H9 (cell line): ENCODE results near the gene CMTM4. TPM values are rescaled to one million over a fixed set of nuclear protein-coding genes. Genes with fewer than 3 reads are reported as not detected.

Source experiments
- DNase-seq: peaks from one replicate; pipeline ENCODE4 v3.0.0-alpha.2; 2017
- H2AFZ ChIP-seq: one replicate; pipeline ENCODE4 v1.6.1; 2013; ENCODE audit warnings: mild to moderate bottlenecking, low read length, control low read depth, moderate library complexity
- H2AK5ac ChIP-seq: 2 replicates; pipeline ENCODE4 v1.6.1; 2013; ENCODE audit warnings: low read length, control low read depth, mixed read lengths; ENCODE audit not compliant: insufficient read length
- H2BK120ac ChIP-seq: one replicate; pipeline ENCODE4 v1.6.1; 2013; ENCODE audit warnings: low read depth, mild to moderate bottlenecking, low read length, control low read depth, inconsistent platforms; ENCODE audit not compliant: poor library complexity, severe bottlenecking
- H2BK12ac ChIP-seq: 2 replicates; pipeline ENCODE4 v1.6.1; 2013; ENCODE audit warnings: low read length, control low read depth, mixed read lengths, low read depth; ENCODE audit not compliant: insufficient read length
- H2BK15ac ChIP-seq: 2 replicates; pipeline ENCODE4 v1.6.1; 2013; ENCODE audit warnings: low read depth, low read length, control low read depth
- H2BK20ac ChIP-seq: one replicate; pipeline ENCODE4 v1.6.1; 2013; ENCODE audit warnings: low read depth, mild to moderate bottlenecking, low read length, control low read depth, inconsistent platforms; ENCODE audit not compliant: poor library complexity, severe bottlenecking
- H2BK5ac ChIP-seq: 2 replicates; pipeline ENCODE4 v1.6.1; 2013; ENCODE audit warnings: low read length, control low read depth, mixed read lengths; ENCODE audit not compliant: insufficient read length
- H3K14ac ChIP-seq: 2 replicates; pipeline ENCODE4 v1.6.1; 2013; ENCODE audit warnings: low read length, control low read depth; ENCODE audit not compliant: insufficient read depth
- H3K18ac ChIP-seq: 2 replicates; pipeline ENCODE4 v1.6.1; 2013; ENCODE audit warnings: low read depth, mild to moderate bottlenecking, mixed read lengths, low read length, control low read depth; ENCODE audit not compliant: insufficient read length
- H3K23ac ChIP-seq: 2 replicates; pipeline ENCODE4 v1.6.1; 2013; ENCODE audit warnings: low read length, control low read depth, mixed read lengths, low read depth; ENCODE audit not compliant: insufficient read length
- H3K23me2 ChIP-seq: 2 replicates; pipeline ENCODE4 v1.6.1; 2013; ENCODE audit warnings: low read depth, mild to moderate bottlenecking, mixed read lengths, low read length, control low read depth; ENCODE audit not compliant: insufficient read length, poor library complexity, severe bottlenecking
- H3K27ac ChIP-seq: 2 replicates; pipeline ENCODE4 v1.5.1; 2013; ENCODE audit warnings: low read length, control low read depth, mixed read lengths, low read depth; ENCODE audit not compliant: insufficient read length
- H3K27me3 ChIP-seq: 2 replicates; pipeline ENCODE4 v1.6.1; 2013; ENCODE audit warnings: low read length, control low read depth, inconsistent platforms; ENCODE audit not compliant: insufficient read depth
- H3K4ac ChIP-seq: 2 replicates; pipeline ENCODE4 v1.6.1; 2013; ENCODE audit warnings: low read depth, mild to moderate bottlenecking, control low read depth, inconsistent platforms, low read length, moderate library complexity
- H3K4me1 ChIP-seq: 2 replicates; pipeline ENCODE4 v1.6.1; 2013; ENCODE audit warnings: low read length, control low read depth, inconsistent platforms; ENCODE audit not compliant: insufficient read depth
- H3K4me2 ChIP-seq: 2 replicates; pipeline ENCODE4 v1.6.1; 2013; ENCODE audit warnings: low read length, control low read depth, mixed read lengths; ENCODE audit not compliant: insufficient read length, insufficient read depth
- H3K56ac ChIP-seq: 2 replicates; pipeline ENCODE4 v1.6.1; 2013; ENCODE audit warnings: low read depth, mild to moderate bottlenecking, mixed read lengths, low read length, control low read depth; ENCODE audit not compliant: insufficient read length
- H3K79me1 ChIP-seq: 2 replicates; pipeline ENCODE4 v1.6.1; 2013; ENCODE audit warnings: low read depth, mild to moderate bottlenecking, moderate library complexity, low read length, control low read depth, inconsistent platforms; ENCODE audit not compliant: insufficient read depth, poor library complexity, severe bottlenecking
- H3K79me2 ChIP-seq: 2 replicates; pipeline ENCODE4 v1.6.1; 2013; ENCODE audit warnings: low read length, control low read depth, inconsistent platforms; ENCODE audit not compliant: insufficient read depth
- H3K9ac ChIP-seq: 2 replicates; pipeline ENCODE4 v1.6.1; 2013; ENCODE audit warnings: low read length, control low read depth, mixed read lengths; ENCODE audit not compliant: insufficient read length; ENCODE audit errors: extremely low read depth
- H3K9me3 ChIP-seq: one replicate; pipeline ENCODE4 v1.6.1; 2013; ENCODE audit warnings: low read depth, low read length, inconsistent platforms; ENCODE audit not compliant: control insufficient read depth
- H3T11ph ChIP-seq: one replicate; pipeline ENCODE4 v1.6.1; 2013; ENCODE audit warnings: mild to moderate bottlenecking, low read length, control low read depth, inconsistent platforms
- H4K20me1 ChIP-seq: one replicate; pipeline ENCODE4 v1.6.1; 2013; ENCODE audit not compliant: control insufficient read depth, insufficient read length, insufficient read depth
- H4K5ac ChIP-seq: 2 replicates; pipeline ENCODE4 v1.6.1; 2013; ENCODE audit warnings: low read depth, mild to moderate bottlenecking, mixed read lengths, low read length, control low read depth; ENCODE audit not compliant: insufficient read length
- H4K8ac ChIP-seq: replicated peaks from 2 replicates; pipeline ENCODE4 v1.6.1; 2013; ENCODE audit warnings: low read length, control low read depth, mixed read lengths, low read depth; ENCODE audit not compliant: insufficient read length
- H4K91ac ChIP-seq: 2 replicates; pipeline ENCODE4 v1.6.1; 2013; ENCODE audit warnings: low read depth, mild to moderate bottlenecking, moderate library complexity, mixed read lengths, low read length, control low read depth; ENCODE audit not compliant: insufficient read length
- H3K27ac Mint-ChIP-seq, 3 experiments: 2 replicates in 2 of 3; 3 replicates in 1 of 3; pipeline ENCODE4 v1.8.0; 2020 to 2021; ENCODE audit warnings: mixed read lengths in 3 of 3, mild to moderate bottlenecking in 1 of 3, moderate library complexity in 1 of 3
- H3K27me3 Mint-ChIP-seq: 2 replicates; pipeline ENCODE4 v1.8.0; 2021; ENCODE audit warnings: low read depth, mild to moderate bottlenecking, moderate library complexity, mixed read lengths
- H3K36me3 Mint-ChIP-seq, 3 experiments: 2 replicates in 2 of 3; 3 replicates in 1 of 3; pipeline ENCODE4 v1.8.0; 2020 to 2021; ENCODE audit warnings: low read depth in 3 of 3, mixed read lengths in 3 of 3; ENCODE audit not compliant: insufficient read depth in 1 of 3
- H3K4me1 Mint-ChIP-seq, 2 experiments: 2 replicates each; pipeline ENCODE4 v1.8.0; 2020; ENCODE audit warnings: mixed read lengths in 2 of 2
- H3K4me3 Mint-ChIP-seq, 2 experiments: 2 replicates in 1 of 2; 3 replicates in 1 of 2; pipeline ENCODE4 v1.8.0; 2020 to 2021; ENCODE audit warnings: mild to moderate bottlenecking in 2 of 2, mixed read lengths in 2 of 2, moderate library complexity in 1 of 2
- H3K9me3 Mint-ChIP-seq, 2 experiments: 2 replicates in 1 of 2; 3 replicates in 1 of 2; pipeline ENCODE4 v1.8.0; 2020; ENCODE audit warnings: mild to moderate bottlenecking in 2 of 2, mixed read lengths in 2 of 2, moderate library complexity in 1 of 2
- WGBS: extraction: QIAGEN DNeasy Blood & Tissue Kit; methylation state at CpG from one replicate; pipeline ENCODE4 v1.1.7; 2013; ENCODE audit warnings: missing lambda C conversion rate, low lambda C conversion rate, mixed read lengths; ENCODE audit not compliant: insufficient read length; ENCODE audit errors: extremely low coverage; 5-methylcytosine and 5-hydroxymethylcytosine counted together
- total RNA-seq: library from RNA; stranded (reverse); gene quantifications from 2 replicates; pipeline ENCODE4 v1.2.1, GENCODE V29; 2021
- TF ChIP-seq, protein P1 (sequence below): fragments of 200-600 bp; sonication (generic); conservative IDR thresholded peaks from 3 replicates; pipeline ENCODE4 v1.8.0; 2021; ENCODE audit warnings: antibody characterized with exemption, mild to moderate bottlenecking

CMTM4 gene
- total RNA-seq, 1 experiment from 2014 or later = 40.5 TPM

DNA sequence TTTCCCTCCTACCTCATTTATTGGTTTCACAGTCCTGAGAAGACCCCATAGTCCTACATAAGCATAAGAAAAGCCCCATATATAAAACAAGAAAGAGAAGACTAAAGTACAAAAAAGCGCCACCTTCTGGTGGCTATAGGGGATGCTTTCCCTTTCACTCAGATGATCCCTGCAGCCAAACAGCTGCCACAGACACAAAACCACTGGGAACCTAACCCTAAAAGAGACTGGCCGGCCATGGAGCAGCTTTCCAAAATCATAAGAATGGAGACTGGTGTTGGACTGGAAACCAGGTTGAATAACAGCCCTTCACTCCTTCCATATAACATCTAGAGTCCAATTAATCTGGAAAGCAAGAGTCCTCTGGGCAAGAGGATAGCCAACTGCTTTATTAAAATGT, 43.5 kb upstream of the CMTM4 start:
- WGBS = no CpG with 5 or more reads among the region's 2 CpGs
- TF ChIP-seq, protein P1, sequence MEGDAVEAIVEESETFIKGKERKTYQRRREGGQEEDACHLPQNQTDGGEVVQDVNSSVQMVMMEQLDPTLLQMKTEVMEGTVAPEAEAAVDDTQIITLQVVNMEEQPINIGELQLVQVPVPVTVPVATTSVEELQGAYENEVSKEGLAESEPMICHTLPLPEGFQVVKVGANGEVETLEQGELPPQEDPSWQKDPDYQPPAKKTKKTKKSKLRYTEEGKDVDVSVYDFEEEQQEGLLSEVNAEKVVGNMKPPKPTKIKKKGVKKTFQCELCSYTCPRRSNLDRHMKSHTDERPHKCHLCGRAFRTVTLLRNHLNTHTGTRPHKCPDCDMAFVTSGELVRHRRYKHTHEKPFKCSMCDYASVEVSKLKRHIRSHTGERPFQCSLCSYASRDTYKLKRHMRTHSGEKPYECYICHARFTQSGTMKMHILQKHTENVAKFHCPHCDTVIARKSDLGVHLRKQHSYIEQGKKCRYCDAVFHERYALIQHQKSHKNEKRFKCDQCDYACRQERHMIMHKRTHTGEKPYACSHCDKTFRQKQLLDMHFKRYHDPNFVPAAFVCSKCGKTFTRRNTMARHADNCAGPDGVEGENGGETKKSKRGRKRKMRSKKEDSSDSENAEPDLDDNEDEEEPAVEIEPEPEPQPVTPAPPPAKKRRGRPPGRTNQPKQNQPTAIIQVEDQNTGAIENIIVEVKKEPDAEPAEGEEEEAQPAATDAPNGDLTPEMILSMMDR = peak; percentile 91
- Histone ChIP-seq H2BK12ac (no peak overlapping the region), H3K4me2 (no peak overlapping the region), H4K91ac (no peak overlapping the region), H3K9me3 (no peaks in the 10 kb centered on the region), H2BK120ac (no peak overlapping the region), H3K23me2 (no peaks in the 10 kb centered on the region), H4K20me1 (no peaks in the 10 kb centered on the region), H3K14ac (no peak overlapping the region), H3K56ac (no peak overlapping the region), H4K5ac (no peak overlapping the region), H2BK15ac (no peak overlapping the region), H3K9ac (no peak overlapping the region), H2BK20ac (no peak overlapping the region), H3K79me1 (peaks cover 11% of the 10 kb centered on the region), H4K8ac (no peak overlapping the region), H3K79me2 (peaks cover 7% of the 10 kb centered on the region; the same call in 1 of the 2 replicates), H3T11ph (no peak overlapping the region), H3K27ac (no peak overlapping the region), H3K27me3 (no peaks in the 10 kb centered on the region), H3K23ac (no peak overlapping the region), H3K18ac (no peak overlapping the region), H2BK5ac (no peak overlapping the region), H2AFZ (no peak overlapping the region), H3K4ac (no peak overlapping the region), H2AK5ac (no peak overlapping the region), H3K4me1 (no peaks in the 10 kb centered on the region)
- Mint-ChIP-seq H3K27ac (peak overlapping the region; percentile 75 to 98 (median 89); a peak in 5 of 7 replicates), H3K4me3 (peak overlapping the region in 1 of 2 experiments; percentile 2; a peak in 1 of 5 replicates), H3K4me1 (peaks cover 18 to 24% of the 10 kb centered on the region in 2 experiments), H3K27me3 (no peaks in the 10 kb centered on the region), H3K9me3 (no peaks in the 10 kb centered on the region), H3K36me3 (peaks cover 33 to 81% (median 80%) of the 10 kb centered on the region in 3 experiments)
- peak; percentile 60 for DNase-seq
